Lower leg skin (tissue), 4 donors: Measurements from ENCODE around the gene SRGAP1. TPM values are rescaled to one million over a fixed set of nuclear protein-coding genes. Genes with fewer than 3 reads are reported as not detected.

Experiments
- DNase-seq, 2 donors: peaks; one replicate each; pipeline ENCODE4 v3.0.0-alpha.2; 2019; ENCODE audit warnings: low spot score in 2 of 2
- H3K4me3 ChIP-seq: fragments of 200-600 bp; sonication (generic); 2 replicates; pipeline ENCODE4 v1.5.1; 2017; ENCODE audit warnings: mild to moderate bottlenecking, low read depth; ENCODE audit not compliant: poor library complexity, severe bottlenecking
- POLR2A ChIP-seq, 2 donors: fragments of 450-650 bp; IDR thresholded peaks; one replicate each; pipeline ENCODE4 v1.6.1; 2016 to 2017; ENCODE audit warnings: antibody characterized with exemption in 2 of 2, mild to moderate bottlenecking in 1 of 2, moderate library complexity in 1 of 2
- WGBS, 2 donors: methylation state at CpG; one replicate each; pipeline ENCODE4 v1.1.5; 2018; 5-methylcytosine and 5-hydroxymethylcytosine counted together
- intact Hi-C: fragments of 100-400 bp; cut with DNase I; formaldehyde crosslinking; loops from one replicate; pipeline ENCODE4 v1.15.0; 2023; ENCODE audit warnings: low total_unique reads
- total RNA-seq, 4 donors: library from RNA; depleted of rRNA; stranded (reverse); fragments of >200 nt; gene quantifications; one replicate each; pipeline ENCODE4 v1.1.0, GENCODE V29; 2016
- TF ChIP-seq, protein P1 (sequence below), 3 donors: fragments of 450-650 bp; IDR thresholded peaks; one replicate each; pipeline ENCODE4 v1.5.1; 2016; ENCODE audit warnings: antibody characterized with exemption in 3 of 3, mild to moderate bottlenecking in 3 of 3, moderate library complexity in 2 of 3

Gene SRGAP1
- total RNA-seq, 4 donors from 2014 or later = 1.3 to 6.0 (median 1.7) TPM

GRCh38 chr12:64170024-64170423, 325.5 kb downstream of the SRGAP1 start:
- no peak for DNase-seq
- TF ChIP-seq, protein P1, sequence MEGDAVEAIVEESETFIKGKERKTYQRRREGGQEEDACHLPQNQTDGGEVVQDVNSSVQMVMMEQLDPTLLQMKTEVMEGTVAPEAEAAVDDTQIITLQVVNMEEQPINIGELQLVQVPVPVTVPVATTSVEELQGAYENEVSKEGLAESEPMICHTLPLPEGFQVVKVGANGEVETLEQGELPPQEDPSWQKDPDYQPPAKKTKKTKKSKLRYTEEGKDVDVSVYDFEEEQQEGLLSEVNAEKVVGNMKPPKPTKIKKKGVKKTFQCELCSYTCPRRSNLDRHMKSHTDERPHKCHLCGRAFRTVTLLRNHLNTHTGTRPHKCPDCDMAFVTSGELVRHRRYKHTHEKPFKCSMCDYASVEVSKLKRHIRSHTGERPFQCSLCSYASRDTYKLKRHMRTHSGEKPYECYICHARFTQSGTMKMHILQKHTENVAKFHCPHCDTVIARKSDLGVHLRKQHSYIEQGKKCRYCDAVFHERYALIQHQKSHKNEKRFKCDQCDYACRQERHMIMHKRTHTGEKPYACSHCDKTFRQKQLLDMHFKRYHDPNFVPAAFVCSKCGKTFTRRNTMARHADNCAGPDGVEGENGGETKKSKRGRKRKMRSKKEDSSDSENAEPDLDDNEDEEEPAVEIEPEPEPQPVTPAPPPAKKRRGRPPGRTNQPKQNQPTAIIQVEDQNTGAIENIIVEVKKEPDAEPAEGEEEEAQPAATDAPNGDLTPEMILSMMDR (IDR thresholded peaks at IDR 0.05) = no peak
- TF ChIP-seq POLR2A (IDR thresholded peaks at IDR 0.05) = no peak
- intact Hi-C loops = no loop called here
- H3K4me3 ChIP-seq = no peak overlapping the region
- 12 to 18% methylated on average over 3 of the region's 3 CpGs for WGBS, 2 donors

DNA sequence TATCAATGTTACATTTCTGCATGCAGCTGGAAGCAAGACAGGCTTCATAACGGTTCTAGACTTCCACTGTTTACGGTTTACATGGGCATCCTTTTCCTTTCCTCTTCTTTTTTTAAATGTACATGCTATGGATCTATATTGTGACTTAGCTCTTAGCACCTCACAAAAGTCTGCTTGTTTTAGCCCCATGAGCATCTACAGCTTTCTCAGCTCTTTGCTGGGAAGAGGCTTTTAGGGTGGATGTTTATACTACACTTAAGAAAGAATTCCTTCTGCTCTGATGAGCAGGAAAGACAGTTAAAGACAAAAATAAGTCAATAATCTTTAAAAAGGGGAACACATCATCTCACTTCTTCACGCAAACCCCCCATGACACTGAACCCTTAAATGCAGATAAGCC, 326.2 kb downstream of the SRGAP1 start:
- no peak overlapping the region for H3K4me3 ChIP-seq
- 80 to 81% methylated on average over 3 of the region's 3 CpGs for WGBS, 2 donors
- no peak for DNase-seq
- TF ChIP-seq, protein P1 (IDR thresholded peaks at IDR 0.05) = no peak
- TF ChIP-seq POLR2A (IDR thresholded peaks at IDR 0.05) = no peak
- intact Hi-C loops = no loop called here

- no peak for DNase-seq
- intact Hi-C loops = no loop called here
- no peak overlapping the region for H3K4me3 ChIP-seq
- TF ChIP-seq, protein P1 (IDR thresholded peaks at IDR 0.05) = no peak
- TF ChIP-seq POLR2A (IDR thresholded peaks at IDR 0.05) = no peak
- WGBS, 2 donors = 50 to 61% methylated on average over 1 of the region's 1 CpG
Observed at GRCh38 chr12:64171715-64172114, 327.2 kb downstream of the SRGAP1 start.

DNA sequence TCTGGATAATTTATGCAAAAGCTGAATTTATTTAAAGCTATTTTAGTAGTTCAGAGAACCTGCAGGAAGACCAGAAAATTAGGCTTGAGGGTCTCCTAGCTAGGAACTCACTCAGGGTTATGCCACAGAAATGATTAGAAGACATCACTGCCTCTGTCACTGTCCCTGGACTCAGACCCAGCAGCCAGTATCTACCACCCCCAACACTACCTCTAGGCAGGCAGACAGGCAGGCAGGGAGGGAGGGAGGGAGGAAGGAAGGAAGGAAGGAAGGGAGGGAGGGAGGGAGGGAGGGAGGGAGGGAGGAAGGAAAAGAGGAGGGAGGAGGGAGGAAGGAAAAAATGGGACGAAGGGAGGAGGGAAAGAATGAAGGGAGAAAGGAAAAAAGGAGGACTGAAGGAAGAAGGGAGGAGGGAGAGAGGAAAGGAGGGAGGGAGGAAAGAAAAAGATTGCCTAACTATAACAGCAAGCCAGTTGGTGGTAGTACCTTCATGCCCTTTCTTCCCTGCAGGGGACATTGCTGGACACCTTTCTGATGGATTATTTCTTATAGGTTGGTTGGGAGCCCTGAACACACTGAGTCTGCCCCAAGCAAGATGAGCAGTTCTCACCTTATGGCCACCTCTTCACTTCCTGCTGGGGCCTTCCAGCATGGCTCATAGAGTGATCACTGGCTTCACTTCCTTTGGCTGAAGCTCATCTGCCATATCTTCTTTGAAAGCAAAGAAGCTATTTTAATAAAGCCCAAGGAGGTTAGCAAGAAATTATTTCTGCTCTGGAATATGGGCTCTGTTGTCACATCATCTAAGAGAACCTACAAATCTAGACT, 327.9 kb downstream of the SRGAP1 start:
- 57 to 73% methylated on average over 1 of the region's 1 CpG for WGBS, 2 donors
- DNase-seq = no peak
- H3K4me3 ChIP-seq = no peak overlapping the region
- no peak for TF ChIP-seq POLR2A (IDR thresholded peaks at IDR 0.05)
- TF ChIP-seq, protein P1 (IDR thresholded peaks at IDR 0.05) = no peak
- intact Hi-C loops = no loop called here

- H3K4me3 ChIP-seq = no peak overlapping the region
- WGBS, 2 donors = 81 to 91% methylated on average over 3 of the region's 3 CpGs
Observed at GRCh38 chr12:64173456-64173855, 329.0 kb downstream of the SRGAP1 start.

More at GRCh38 chr12:64173456-64173855, 329.0 kb downstream of the SRGAP1 start:
- intact Hi-C loops = no loop called here
- TF ChIP-seq POLR2A (IDR thresholded peaks at IDR 0.05) = no peak
- TF ChIP-seq, protein P1 (IDR thresholded peaks at IDR 0.05) = no peak
- DNase-seq = no peak
